ENCODE results near the gene SLC25A33. TPM values are rescaled to one million over a fixed set of nuclear protein-coding genes. Genes with fewer than 3 reads are reported as not detected.

Gene SLC25A33
- total and polyA plus RNA-seq, 2 experiments from 2014 or later, result 13.3 to 18.8 TPM

GRCh38 chr1:9596415-9597123, 57.3 kb downstream of the SLC25A33 start:
- Mint-ChIP-seq H3K4me1 (peaks cover 22% of the 10 kb centered on the region), H3K9me3 (no peaks in the 10 kb centered on the region), H3K27ac (no peak overlapping the region), H3K27me3 (ENCODE audit: insufficient read depth, low read depth, poor library complexity) (peaks cover 6% of the 10 kb centered on the region), H3K4me3 (no peak overlapping the region), H3K36me3 (ENCODE audit: low read depth) (peaks cover 19% of the 10 kb centered on the region; the same call in 2 of the 3 replicates)
- DNase-seq (ENCODE audit: low spot score) (no peak), ATAC-seq (no peak)
- Histone ChIP-seq H3K4me1 (ENCODE audit: insufficient read depth) (peaks cover 18% of the 10 kb centered on the region; the same call in 1 of the 2 replicates), H3K36me3 (ENCODE audit: insufficient read depth) (peaks cover 10% of the 10 kb centered on the region; the same call in 1 of the 2 replicates), H3K4me2 (no peak overlapping the region), H2AFZ (no peak overlapping the region), H3K27me3 (ENCODE audit: insufficient read depth) (no peaks in the 10 kb centered on the region), H3F3A (replicated peaks; ENCODE audit: low read depth) (no peaks in the 10 kb centered on the region), H3K9me2 (ENCODE audit: insufficient read depth) (no peaks in the 10 kb centered on the region), H4K20me1 (replicated peaks; ENCODE audit: insufficient read depth) (peaks cover 29% of the 10 kb centered on the region), H3K79me2 (replicated peaks; ENCODE audit: insufficient read depth) (peaks cover 42% of the 10 kb centered on the region), H3K4me3 (no peak overlapping the region), H3K27ac (ENCODE audit: low read depth) (no peak overlapping the region)
- TF ChIP-seq ZNF331 (CRISPR knock-in tag; IDR thresholded peaks at IDR 0.05; ENCODE audit: low read depth) (no peak), ZNF462 (CRISPR knock-in tag; IDR thresholded peaks at IDR 0.05) (no peak), NANOG (IDR thresholded peaks at IDR 0.05; ENCODE audit: borderline replicate concordance) (no peak), EZH2phosphoT487 (IDR thresholded peaks at IDR 0.05; ENCODE audit: unreplicated experiment) (no peak), ETS1 (IDR thresholded peaks at IDR 0.05) (no peak), CTCF (conservative IDR thresholded peaks at IDR 0.05; ENCODE audit: low read depth in 2 of 2) (no peak), ZNF114 (CRISPR knock-in tag; IDR thresholded peaks at IDR 0.05) (no peak), JUNB (IDR thresholded peaks at IDR 0.05; ENCODE audit: unreplicated experiment) (no peak), EZH2 (IDR thresholded peaks at IDR 0.05; ENCODE audit: low read depth, unreplicated experiment) (no peak), POLR2AphosphoS5 (IDR thresholded peaks at IDR 0.05; ENCODE audit: low read depth) (no peak), CREB1 (CRISPR knock-in tag; IDR thresholded peaks at IDR 0.05; ENCODE audit: low read depth) (no peak), REST (IDR thresholded peaks at IDR 0.05; ENCODE audit: unreplicated experiment) (no peak), STAT1 (IDR thresholded peaks at IDR 0.05; ENCODE audit: unreplicated experiment) (no peak)
